Inflammatory macrophage treated with lipopolysaccharide for 4 hours (primary cell): ENCODE measurements around the gene CIROP.
"Not testable (repeated sequence)": the region's sequence is repeated elsewhere in the genome, so short reads cannot be mapped to it uniquely, and the experiment has no call there.

Source experiments
- DNase-seq: peaks from one replicate; pipeline ENCODE4 v3.0.0-alpha.2; 2020

CIROP gene

GRCh38 chr14:23112359-23113178 is 7.8 kb upstream of the CIROP start:
- peak; percentile 55 for DNase-seq

- no peak for DNase-seq
Measured at GRCh38 chr14:23110579-23111365, 6.0 kb upstream of the CIROP start.

- no peak for DNase-seq
Measured at GRCh38 chr14:23109769-23110168, 5.0 kb upstream of the CIROP start.

- DNase-seq: not testable (repeated sequence)
Measured at GRCh38 chr14:23108169-23108568, 3.4 kb upstream of the CIROP start.

GRCh38 chr14:23107620-23108019 is 2.8 kb upstream of the CIROP start:
- not testable (repeated sequence) for DNase-seq

- no peak for DNase-seq
Measured at GRCh38 chr14:23106747-23107045, 1.9 kb upstream of the CIROP start.

- no peak for DNase-seq
Measured at GRCh38 chr14:23105348-23105824, 597 bp upstream of the CIROP start.

- no peak for DNase-seq
Measured at GRCh38 chr14:23104070-23104590, 659 bp downstream of the CIROP start.

GRCh38 chr14:23103581-23103980 is 1.2 kb downstream of the CIROP start:
- no peak for DNase-seq

- DNase-seq: no peak
Measured at GRCh38 chr14:23102801-23103200, 2.0 kb downstream of the CIROP start.

- no peak for DNase-seq
Measured at GRCh38 chr14:23101986-23102625, 2.7 kb downstream of the CIROP start.

- no peak for DNase-seq
Measured at GRCh38 chr14:23101213-23101970, 3.4 kb downstream of the CIROP start.

- no peak for DNase-seq
Measured at GRCh38 chr14:23099212-23099861, 5.5 kb downstream of the CIROP start.

- no peak for DNase-seq
Measured at GRCh38 chr14:23097786-23098185, 7.0 kb downstream of the CIROP start.

- peak; percentile 100 for DNase-seq
Measured at GRCh38 chr14:23095196-23096108, 9.3 kb downstream of the CIROP start, which contains the start of gene C14orf119. C14orf119 (plus strand) TSS chr14:23095505; CDS start chr14:23097659, 2,154 bp downstream.

- peak; percentile 82 for DNase-seq
Measured at GRCh38 chr14:23094666-23095195, 10.1 kb downstream of the CIROP start, which contains the start of gene ACIN1. ACIN1 (minus strand) TSS chr14:23095136; CDS start chr14:23095112, 24 bp downstream.

- no peak for DNase-seq
Measured at GRCh38 chr14:23093991-23094665, 10.7 kb downstream of the CIROP start.

- no peak for DNase-seq
Measured at GRCh38 chr14:23093526-23093925, 11.3 kb downstream of the CIROP start.

GRCh38 chr14:23093104-23093503 is 11.7 kb downstream of the CIROP start:
- no peak for DNase-seq
